Keratinocyte (primary cell): Measurements from ENCODE around the gene OR51V1.
"Not testable (repeated sequence)": the region's sequence is repeated elsewhere in the genome, so short reads cannot be mapped to it uniquely, and the experiment has no call there.

Experiments
- EZH2 ChIP-seq: IDR thresholded peaks from one replicate; pipeline ENCODE4 v1.6.1; 2012; ENCODE audit warnings: inconsistent platforms, mild to moderate bottlenecking, low read length, moderate library complexity
- TF ChIP-seq, protein P1 (sequence below), 3 experiments: IDR thresholded peaks in 1 of 3; conservative IDR thresholded peaks in 1 of 3; optimal IDR thresholded peaks in 1 of 3; 2 replicates in 2 of 3; 3 replicates in 1 of 3; pipeline versions ENCODE3 to v1.5.1; 2011; ENCODE audit warnings: low read length in 3 of 3, mild to moderate bottlenecking in 3 of 3, moderate library complexity in 2 of 3, control low read depth in 1 of 3, inconsistent platforms in 1 of 3; ENCODE audit not compliant: insufficient read depth in 2 of 3; ENCODE audit errors: extremely low read depth in 1 of 3

DNA sequence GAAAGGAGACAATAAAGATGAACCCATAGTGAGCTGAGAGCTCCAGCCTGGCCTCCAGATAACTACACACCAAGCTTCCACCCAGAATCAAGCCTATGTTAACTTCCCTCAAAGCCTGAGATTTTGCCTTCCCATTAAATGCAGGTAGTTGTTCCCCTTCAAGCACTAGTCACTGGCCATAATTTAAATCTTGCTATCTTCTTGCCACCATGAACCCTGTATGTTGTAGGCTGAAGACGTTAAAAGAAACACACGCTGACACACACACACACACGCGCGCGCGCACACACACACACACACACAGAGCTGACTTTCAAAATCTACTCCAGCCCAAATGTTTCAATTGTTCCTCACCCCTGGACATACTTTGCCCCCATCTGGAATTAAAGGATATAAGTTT lies 48.0 kb upstream of the OR51V1 start:
- TF ChIP-seq, protein P1, sequence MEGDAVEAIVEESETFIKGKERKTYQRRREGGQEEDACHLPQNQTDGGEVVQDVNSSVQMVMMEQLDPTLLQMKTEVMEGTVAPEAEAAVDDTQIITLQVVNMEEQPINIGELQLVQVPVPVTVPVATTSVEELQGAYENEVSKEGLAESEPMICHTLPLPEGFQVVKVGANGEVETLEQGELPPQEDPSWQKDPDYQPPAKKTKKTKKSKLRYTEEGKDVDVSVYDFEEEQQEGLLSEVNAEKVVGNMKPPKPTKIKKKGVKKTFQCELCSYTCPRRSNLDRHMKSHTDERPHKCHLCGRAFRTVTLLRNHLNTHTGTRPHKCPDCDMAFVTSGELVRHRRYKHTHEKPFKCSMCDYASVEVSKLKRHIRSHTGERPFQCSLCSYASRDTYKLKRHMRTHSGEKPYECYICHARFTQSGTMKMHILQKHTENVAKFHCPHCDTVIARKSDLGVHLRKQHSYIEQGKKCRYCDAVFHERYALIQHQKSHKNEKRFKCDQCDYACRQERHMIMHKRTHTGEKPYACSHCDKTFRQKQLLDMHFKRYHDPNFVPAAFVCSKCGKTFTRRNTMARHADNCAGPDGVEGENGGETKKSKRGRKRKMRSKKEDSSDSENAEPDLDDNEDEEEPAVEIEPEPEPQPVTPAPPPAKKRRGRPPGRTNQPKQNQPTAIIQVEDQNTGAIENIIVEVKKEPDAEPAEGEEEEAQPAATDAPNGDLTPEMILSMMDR (optimal IDR thresholded peaks at IDR 0.05 in 1 of 3, IDR thresholded peaks at IDR 0.05 in 1 of 3, conservative IDR thresholded peaks at IDR 0.05 in 1 of 3; ENCODE audit: extremely low read depth in 1 of 3, insufficient read depth in 2 of 3, low read length in 3 of 3), result not testable (repeated sequence)
- not testable (repeated sequence) for TF ChIP-seq EZH2
